ENCODE results near the gene TBC1D14. TPM values are rescaled to one million over a fixed set of nuclear protein-coding genes. Genes with fewer than 3 reads are reported as not detected.
A peak's percentile ranks its signal among the peaks of the same experiment; 100 is the strongest.

TBC1D14 gene
- total RNA-seq, 1 experiment from 2014 or later = 50.2 TPM

- no peak for DNase-seq
- H3K4me3 Mint-ChIP-seq = peak overlapping the region in 1 of 2 experiments; percentile 10; a peak in 2 of 5 replicates
- H2BK20ac ChIP-seq (ENCODE audit: low read depth, low read length, poor library complexity, severe bottlenecking) = no peak overlapping the region
- H3K27ac ChIP-seq (ENCODE audit: insufficient read length, low read depth, low read length) = no peak overlapping the region
- no peak overlapping the region for H3K4ac ChIP-seq (ENCODE audit: low read depth, low read length)
- peaks cover 56 to 63% of the 10 kb centered on the region in 2 experiments for H3K4me1 Mint-ChIP-seq
- H3K27ac Mint-ChIP-seq = peak overlapping the region; percentile 1 to 95 (median 76)
- no peak overlapping the region for H2BK120ac ChIP-seq (ENCODE audit: low read depth, low read length, poor library complexity, severe bottlenecking)
- peaks cover 3% of the 10 kb centered on the region for H3K79me1 ChIP-seq (ENCODE audit: insufficient read depth, low read depth, low read length, poor library complexity, severe bottlenecking)
- H3K4me1 ChIP-seq (ENCODE audit: insufficient read depth, low read length) = peaks cover 22% of the 10 kb centered on the region; the same call in 1 of the 2 replicates
- H3K9me3 Mint-ChIP-seq = no peaks in the 10 kb centered on the region; a peak in 1 of 5 replicates
- H2BK5ac ChIP-seq (ENCODE audit: insufficient read length, low read length) = no peak overlapping the region
- H2AFZ ChIP-seq (ENCODE audit: low read length) = no peak overlapping the region
- no peak overlapping the region for H3K4me2 ChIP-seq (ENCODE audit: insufficient read depth, insufficient read length, low read length)
- no peak for TF ChIP-seq CTCF (conservative IDR thresholded peaks at IDR 0.05)
- H3K56ac ChIP-seq (ENCODE audit: insufficient read length, low read depth, low read length) = no peak overlapping the region
- H2BK15ac ChIP-seq (ENCODE audit: low read depth, low read length) = no peak overlapping the region
- no CpG with 5 or more reads among the region's 20 CpGs for WGBS (ENCODE audit: extremely low coverage, insufficient read length, low lambda C conversion rate)
- no peaks in the 10 kb centered on the region for H3K9me3 ChIP-seq (ENCODE audit: control insufficient read depth, low read depth, low read length)
- peak overlapping the region; percentile 29 for H3K14ac ChIP-seq (ENCODE audit: insufficient read depth, low read length)
- no peak overlapping the region for H4K8ac ChIP-seq (replicated peaks; ENCODE audit: insufficient read length, low read depth, low read length)
- no peak overlapping the region for H3K23ac ChIP-seq (ENCODE audit: insufficient read length, low read depth, low read length)
- no peaks in the 10 kb centered on the region for H4K20me1 ChIP-seq (ENCODE audit: control insufficient read depth, insufficient read depth, insufficient read length)
- H3K27me3 Mint-ChIP-seq (ENCODE audit: low read depth) = no peaks in the 10 kb centered on the region
- no peaks in the 10 kb centered on the region for H3K23me2 ChIP-seq (ENCODE audit: insufficient read length, low read depth, low read length, poor library complexity, severe bottlenecking)
- no peak overlapping the region for H2AK5ac ChIP-seq (ENCODE audit: insufficient read length, low read length)
- no peak overlapping the region for H3T11ph ChIP-seq (ENCODE audit: low read length)
- no peak overlapping the region for H2BK12ac ChIP-seq (ENCODE audit: insufficient read length, low read depth, low read length)
- no peak overlapping the region for H4K5ac ChIP-seq (ENCODE audit: insufficient read length, low read depth, low read length)
- H3K18ac ChIP-seq (ENCODE audit: insufficient read length, low read depth, low read length) = no peak overlapping the region
- peak overlapping the region; percentile 10 for H3K9ac ChIP-seq (ENCODE audit: extremely low read depth, insufficient read length, low read length)
- H4K91ac ChIP-seq (ENCODE audit: insufficient read length, low read depth, low read length) = no peak overlapping the region
- H3K27me3 ChIP-seq (ENCODE audit: insufficient read depth, low read length) = no peaks in the 10 kb centered on the region
- no peaks in the 10 kb centered on the region; a peak in 3 of 7 replicates for H3K36me3 Mint-ChIP-seq (ENCODE audit: insufficient read depth in 1 of 3, low read depth in 3 of 3)
- H3K79me2 ChIP-seq (ENCODE audit: insufficient read depth, low read length) = no peaks in the 10 kb centered on the region
Observed at GRCh38 chr4:6944301-6945051, 34.9 kb downstream of the TBC1D14 start.
